ENCODE data around the gene BACH1.
"Not testable (repeated sequence)": the region's sequence is repeated elsewhere in the genome, so short reads cannot be mapped to it uniquely, and the experiment has no call there.

Gene BACH1

DNA sequence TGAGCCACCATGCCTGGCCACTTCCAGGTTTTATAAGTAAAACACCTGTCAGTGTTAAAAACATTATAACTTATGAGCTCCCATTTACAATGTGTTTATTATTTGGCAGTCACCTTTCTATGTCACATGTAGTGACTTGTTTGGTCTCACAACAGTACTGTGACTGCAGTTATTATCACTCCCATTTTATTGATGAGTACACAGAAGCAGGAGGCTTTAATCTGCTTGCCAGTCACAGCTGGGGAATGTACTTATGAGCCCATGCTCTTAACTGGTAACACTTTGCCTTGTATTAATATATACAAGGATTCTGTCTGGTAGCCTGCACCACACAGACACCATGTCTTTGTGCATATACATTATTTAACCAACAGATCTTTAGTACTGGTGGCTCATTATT lies 31.1 kb upstream of the BACH1 start:
- DNase-seq (ENCODE audit: low read depth, low spot score), result no peak
- ChIA-PET POLR2A (no interaction called here), CTCF (interaction anchor here (0.9 to 1.4 kb wide), 4 partner anchors 9 to 112 kb away, joined by 3 to 5 read pairs (median 3); no protein-coding TSS in a partner anchor)
- H3K4me3 ChIP-seq (ENCODE audit: low read depth, low read length), result no peak overlapping the region
- TF ChIP-seq, protein P1, sequence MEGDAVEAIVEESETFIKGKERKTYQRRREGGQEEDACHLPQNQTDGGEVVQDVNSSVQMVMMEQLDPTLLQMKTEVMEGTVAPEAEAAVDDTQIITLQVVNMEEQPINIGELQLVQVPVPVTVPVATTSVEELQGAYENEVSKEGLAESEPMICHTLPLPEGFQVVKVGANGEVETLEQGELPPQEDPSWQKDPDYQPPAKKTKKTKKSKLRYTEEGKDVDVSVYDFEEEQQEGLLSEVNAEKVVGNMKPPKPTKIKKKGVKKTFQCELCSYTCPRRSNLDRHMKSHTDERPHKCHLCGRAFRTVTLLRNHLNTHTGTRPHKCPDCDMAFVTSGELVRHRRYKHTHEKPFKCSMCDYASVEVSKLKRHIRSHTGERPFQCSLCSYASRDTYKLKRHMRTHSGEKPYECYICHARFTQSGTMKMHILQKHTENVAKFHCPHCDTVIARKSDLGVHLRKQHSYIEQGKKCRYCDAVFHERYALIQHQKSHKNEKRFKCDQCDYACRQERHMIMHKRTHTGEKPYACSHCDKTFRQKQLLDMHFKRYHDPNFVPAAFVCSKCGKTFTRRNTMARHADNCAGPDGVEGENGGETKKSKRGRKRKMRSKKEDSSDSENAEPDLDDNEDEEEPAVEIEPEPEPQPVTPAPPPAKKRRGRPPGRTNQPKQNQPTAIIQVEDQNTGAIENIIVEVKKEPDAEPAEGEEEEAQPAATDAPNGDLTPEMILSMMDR (IDR thresholded peaks at IDR 0.05; ENCODE audit: insufficient read depth, low read length, missing control alignments), result no peak

DNA sequence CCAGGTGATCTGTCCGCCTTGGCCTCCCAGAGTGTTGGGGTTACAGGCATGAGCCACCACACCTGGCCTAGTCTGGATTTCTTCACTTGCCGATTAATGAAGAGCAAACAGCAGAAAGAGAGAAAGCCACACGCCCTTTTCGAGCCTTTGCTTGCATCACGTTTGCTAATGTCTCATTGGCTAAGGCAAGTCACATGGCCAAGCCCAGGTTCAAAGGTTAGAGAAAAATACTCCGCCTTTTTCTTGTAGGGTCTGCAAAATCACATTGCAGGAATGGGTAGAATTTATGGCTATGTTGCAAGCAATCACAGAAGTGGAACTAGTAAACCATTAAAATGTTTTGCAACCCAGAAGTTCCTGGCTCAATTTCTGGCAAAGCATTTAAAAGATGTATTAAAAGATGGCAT lies 26.8 kb upstream of the BACH1 start:
- ChIA-PET POLR2A (no interaction called here), CTCF (no interaction called here)
- DNase-seq (ENCODE audit: low read depth, low spot score), result no peak
- H3K4me3 ChIP-seq (ENCODE audit: low read depth, low read length), result no peak overlapping the region
- TF ChIP-seq, protein P1 (IDR thresholded peaks at IDR 0.05; ENCODE audit: insufficient read depth, low read length, missing control alignments), result no peak

DNA sequence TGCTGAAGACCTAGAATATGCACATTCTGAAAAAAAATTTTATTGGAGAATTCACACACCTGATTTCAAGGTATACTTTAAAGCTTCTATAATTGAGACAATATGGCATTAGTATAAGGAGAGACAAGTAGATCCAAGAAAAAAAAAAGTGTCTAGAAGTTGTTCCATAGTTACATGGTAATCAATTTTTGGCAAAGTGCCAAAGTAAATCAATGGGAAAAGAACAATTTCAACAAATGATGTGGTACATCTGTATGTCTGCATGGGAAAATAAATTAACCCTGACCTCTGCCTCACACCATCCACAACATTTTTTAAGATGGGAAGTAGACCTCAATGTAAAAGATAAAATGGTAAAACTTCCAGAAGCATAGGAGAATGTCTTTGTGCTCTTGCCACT lies 21.3 kb upstream of the BACH1 start:
- no peak for DNase-seq (ENCODE audit: low read depth, low spot score)
- no peak overlapping the region for H3K4me3 ChIP-seq (ENCODE audit: low read depth, low read length)
- TF ChIP-seq, protein P1 (IDR thresholded peaks at IDR 0.05; ENCODE audit: insufficient read depth, low read length, missing control alignments), result no peak
- ChIA-PET POLR2A (no interaction called here), CTCF (interaction anchor here (1.0 kb wide), 1 partner anchor 10 kb away, joined by 3 read pairs; no protein-coding TSS in a partner anchor)

DNA sequence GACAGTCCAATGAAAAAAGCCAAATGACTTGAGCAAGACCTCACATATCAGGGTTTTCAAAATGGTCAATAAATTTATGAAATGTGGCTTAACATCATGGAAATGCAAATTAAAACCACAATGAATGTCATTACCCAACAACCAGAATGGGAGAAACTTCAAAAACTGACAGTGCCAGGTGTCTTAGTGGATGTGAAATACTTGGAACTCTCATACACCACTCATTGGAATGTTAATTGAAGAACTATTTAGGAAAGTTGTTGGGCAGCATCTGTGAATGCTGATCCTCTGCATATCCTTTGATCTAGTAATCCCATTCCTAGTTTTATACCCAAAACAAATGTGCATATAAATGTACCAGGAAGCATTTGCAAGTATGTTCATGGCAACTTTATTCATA lies 19.2 kb upstream of the BACH1 start:
- DNase-seq (ENCODE audit: low read depth, low spot score), result no peak
- TF ChIP-seq, protein P1 (IDR thresholded peaks at IDR 0.05; ENCODE audit: insufficient read depth, low read length, missing control alignments), result no peak
- no peak overlapping the region for H3K4me3 ChIP-seq (ENCODE audit: low read depth, low read length)
- ChIA-PET POLR2A (no interaction called here), CTCF (no interaction called here)

DNA sequence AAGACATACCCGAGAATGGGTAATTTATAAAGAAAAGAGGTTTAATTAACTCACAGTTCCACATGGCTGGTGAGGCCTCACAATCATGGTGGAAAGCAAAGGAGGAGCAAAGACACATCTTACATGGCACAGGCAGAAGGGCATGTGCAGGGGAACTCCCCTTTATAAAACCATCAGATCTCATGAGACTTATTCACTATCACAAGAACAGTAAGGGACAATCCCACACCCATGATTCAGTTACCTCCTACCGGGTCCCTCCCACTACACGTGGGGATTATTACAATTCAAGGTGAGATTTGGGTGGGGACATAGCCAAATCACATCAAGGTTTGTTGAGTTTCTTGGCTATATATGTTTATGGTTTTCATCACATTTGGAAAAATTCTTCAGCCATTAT lies 16.9 kb upstream of the BACH1 start:
- CTCF ChIA-PET; H3K4me3 ChIP-seq (ENCODE audit: low read depth, low read length); DNase-seq (ENCODE audit: low read depth, low spot score); POLR2A ChIA-PET: not testable (repeated sequence)

DNA sequence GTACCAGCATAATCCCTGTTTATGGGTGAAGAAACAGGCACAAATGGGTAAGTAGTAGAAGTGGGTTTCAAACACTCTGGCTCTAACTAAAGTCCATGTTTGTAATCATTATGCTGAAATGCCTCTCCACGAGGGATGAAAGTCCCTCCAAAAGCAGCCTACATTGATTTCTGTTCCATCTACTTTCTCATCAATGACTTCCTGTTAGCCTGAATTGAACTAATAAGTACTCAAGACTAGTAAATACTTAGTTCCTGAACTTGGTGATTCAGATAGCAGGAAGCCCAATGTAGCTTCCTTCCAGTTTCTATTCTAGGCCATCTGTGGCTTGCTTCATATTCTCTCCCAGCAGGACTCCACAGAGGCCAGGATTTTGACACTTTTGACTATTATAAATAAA lies 11.3 kb upstream of the BACH1 start:
- no peak for DNase-seq (ENCODE audit: low read depth, low spot score)
- no peak overlapping the region for H3K4me3 ChIP-seq (ENCODE audit: low read depth, low read length)
- POLR2A ChIA-PET, result interaction anchor here (0.6 kb wide), 1 partner anchor 13 kb away, joined by 5 read pairs; no protein-coding TSS in a partner anchor
- CTCF ChIA-PET, result interaction anchor here (0.9 to 2.8 kb wide), 4 partner anchors 10 to 123 kb away, joined by 3 to 13 read pairs (median 4); partner anchors contain the start of gene BACH1
- TF ChIP-seq, protein P1 (IDR thresholded peaks at IDR 0.05; ENCODE audit: insufficient read depth, low read length, missing control alignments), result no peak

DNA sequence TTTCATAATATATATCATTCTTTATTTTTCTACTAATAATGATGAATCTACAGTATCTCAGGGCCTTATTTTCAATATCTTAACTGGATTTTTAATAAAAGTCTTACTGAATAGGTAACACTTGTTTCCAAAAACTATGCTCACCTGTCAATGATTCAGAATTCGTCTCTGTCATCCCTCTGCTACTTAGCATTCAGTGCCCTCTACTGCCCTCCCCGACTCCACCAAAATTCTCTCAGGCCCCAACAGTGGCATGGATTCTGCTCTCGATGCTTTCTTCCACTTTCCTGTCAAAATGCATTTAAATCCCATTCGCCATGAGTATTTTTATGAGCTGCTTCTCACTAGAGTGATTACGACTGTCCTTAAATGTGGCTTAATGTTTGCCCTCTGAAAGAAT lies 10.5 kb upstream of the BACH1 start:
- ChIA-PET CTCF (interaction anchor here (0.9 to 2.8 kb wide), 3 partner anchors 10 to 13 kb away, joined by 3 to 13 read pairs (median 5); partner anchors contain the start of gene BACH1), POLR2A (no interaction called here)
- H3K4me3 ChIP-seq (ENCODE audit: low read depth, low read length), result no peak overlapping the region
- TF ChIP-seq, protein P1 (IDR thresholded peaks at IDR 0.05; ENCODE audit: insufficient read depth, low read length, missing control alignments), result no peak
- DNase-seq (ENCODE audit: low read depth, low spot score), result no peak
